Liver (tissue), 9 donors: ENCODE data around the gene ITM2C. TPM values are rescaled to one million over a fixed set of nuclear protein-coding genes. Genes with fewer than 3 reads are reported as not detected.

Experiments used
- DNase-seq: peaks from one replicate; pipeline ENCODE4 v3.0.0-alpha.2; 2017; ENCODE audit warnings: low spot score
- H3K27ac ChIP-seq, 2 donors: one replicate each; pipeline ENCODE4 v1.7.0; 2013; ENCODE audit warnings: inconsistent platforms in 2 of 2, low read length in 2 of 2, control low read depth in 1 of 2, low read depth in 1 of 2, mild to moderate bottlenecking in 1 of 2
- H3K27me3 ChIP-seq, 4 donors: one replicate each; pipeline versions ENCODE4 v1.6.1 to v1.7.0; 2013; ENCODE audit warnings: low read length in 3 of 4, inconsistent platforms in 1 of 4, mild to moderate bottlenecking in 1 of 4, moderate library complexity in 1 of 4; ENCODE audit not compliant: control insufficient read depth in 4 of 4, insufficient read depth in 4 of 4
- H3K36me3 ChIP-seq, 4 donors: one replicate each; pipeline versions ENCODE4 v1.6.1 to v1.7.0; 2013; ENCODE audit warnings: low read length in 3 of 4, mild to moderate bottlenecking in 3 of 4, low read depth in 1 of 4, moderate library complexity in 1 of 4; ENCODE audit not compliant: control insufficient read depth in 4 of 4, insufficient read depth in 3 of 4
- H3K4me1 ChIP-seq, 4 donors: one replicate each; pipeline versions ENCODE4 v1.6.1 to v1.7.0; 2013; ENCODE audit warnings: low read length in 3 of 4, mild to moderate bottlenecking in 3 of 4, moderate library complexity in 1 of 4; ENCODE audit not compliant: control insufficient read depth in 4 of 4, insufficient read depth in 4 of 4
- H3K4me3 ChIP-seq, 3 donors: one replicate each; pipeline versions ENCODE4 v1.6.1 to v1.7.0; 2013; ENCODE audit warnings: low read length in 3 of 3, control low read depth in 1 of 3, low read depth in 1 of 3, mild to moderate bottlenecking in 1 of 3
- H3K9ac ChIP-seq, 2 donors: one replicate each; pipeline ENCODE4 v1.7.0; 2013; ENCODE audit warnings: low read length in 2 of 2, mild to moderate bottlenecking in 2 of 2, moderate library complexity in 2 of 2, control low read depth in 1 of 2, low read depth in 1 of 2
- H3K9me3 ChIP-seq, 4 donors: one replicate each; pipeline versions ENCODE4 v1.6.1 to v1.7.0; 2013; ENCODE audit warnings: low read length in 3 of 4; ENCODE audit not compliant: control insufficient read depth in 4 of 4
- ATF3 ChIP-seq: IDR thresholded peaks from 2 replicates; pipeline ENCODE4 v1.6.1; 2016; ENCODE audit warnings: antibody characterized with exemption
- CTCF ChIP-seq: fragments of 150-350 bp; IDR thresholded peaks from 2 replicates; pipeline ENCODE4 v1.5.1; 2017; ENCODE audit warnings: improper control_type of control experiment, low read depth, low read length; ENCODE audit not compliant: missing input control
- EGR1 ChIP-seq, 2 donors: IDR thresholded peaks; 2 replicates each; pipeline ENCODE4 v1.6.1; 2016 to 2018; ENCODE audit warnings: antibody characterized with exemption in 2 of 2, low read depth in 2 of 2
- FOXA1 ChIP-seq: IDR thresholded peaks from 2 replicates; pipeline ENCODE4 v1.6.1; 2016; ENCODE audit warnings: antibody characterized with exemption
- FOXA2 ChIP-seq: IDR thresholded peaks from 2 replicates; pipeline ENCODE4 v1.6.1; 2016; ENCODE audit warnings: antibody characterized with exemption
- GABPA ChIP-seq, 2 donors: IDR thresholded peaks in 1 of 2; conservative IDR thresholded peaks in 1 of 2; 2 replicates each; pipeline ENCODE4 v1.6.1; 2016; ENCODE audit warnings: antibody characterized with exemption in 2 of 2, mild to moderate bottlenecking in 1 of 2, moderate library complexity in 1 of 2
- HNF4A ChIP-seq, 2 donors: conservative IDR thresholded peaks; 2 replicates each; pipeline ENCODE4 v1.6.1; 2016; ENCODE audit warnings: antibody characterized with exemption in 2 of 2, mild to moderate bottlenecking in 2 of 2
- HNF4G ChIP-seq: IDR thresholded peaks from 2 replicates; pipeline ENCODE4 v1.6.1; 2016; ENCODE audit warnings: antibody characterized with exemption
- JUND ChIP-seq, 2 donors: IDR thresholded peaks; 2 replicates each; pipeline ENCODE4 v1.6.1; 2016; ENCODE audit warnings: antibody characterized with exemption in 2 of 2
- MAX ChIP-seq: IDR thresholded peaks from 2 replicates; pipeline ENCODE4 v1.6.1; 2016; ENCODE audit warnings: antibody characterized with exemption
- NR2F2 ChIP-seq: IDR thresholded peaks from 2 replicates; pipeline ENCODE4 v1.6.1; 2016; ENCODE audit warnings: antibody characterized with exemption
- RAD21 ChIP-seq, 2 donors: IDR thresholded peaks; 2 replicates each; pipeline ENCODE4 v1.6.1; 2016; ENCODE audit warnings: antibody characterized with exemption in 2 of 2, mild to moderate bottlenecking in 2 of 2
- REST ChIP-seq: IDR thresholded peaks from 2 replicates; pipeline ENCODE4 v1.6.1; 2016; ENCODE audit warnings: antibody characterized with exemption, mild to moderate bottlenecking
- RXRA ChIP-seq, 2 donors: IDR thresholded peaks; 2 replicates each; pipeline ENCODE4 v1.6.1; 2017 to 2018; ENCODE audit warnings: antibody characterized with exemption in 2 of 2, mild to moderate bottlenecking in 1 of 2
- SP1 ChIP-seq: IDR thresholded peaks from 2 replicates; pipeline ENCODE4 v1.6.1; 2018; ENCODE audit warnings: antibody characterized with exemption, mild to moderate bottlenecking
- TAF1 ChIP-seq: conservative IDR thresholded peaks from 2 replicates; pipeline ENCODE4 v1.6.1; 2016; ENCODE audit warnings: antibody characterized with exemption, mild to moderate bottlenecking
- YY1 ChIP-seq: IDR thresholded peaks from 2 replicates; pipeline ENCODE4 v1.6.1; 2016; ENCODE audit warnings: antibody characterized with exemption, mild to moderate bottlenecking
- ZBTB33 ChIP-seq: IDR thresholded peaks from 2 replicates; pipeline ENCODE4 v1.6.1; 2016; ENCODE audit warnings: antibody characterized with exemption
- WGBS: extraction: QIAGEN DNeasy Blood & Tissue Kit; methylation state at CpG from one replicate; pipeline ENCODE4 v1.1.7; 2013; 5-methylcytosine and 5-hydroxymethylcytosine counted together
- polyA plus RNA-seq, 2 donors: library from polyadenylated mRNA; stranded (reverse) in 1 of 2; unstranded in 1 of 2; fragments of 200-250 nt in 1 of 2; fragments of >200 nt in 1 of 2; fragmentation: Nextera tagmentation in 1 of 2; extraction: Ambion mirVana in 1 of 2; gene quantifications; one replicate each; pipeline versions ENCODE4 v1.2.1 to v1.2.3, GENCODE V29; 2013 to 2015
- total RNA-seq, 2 donors: library from RNA; depleted of rRNA; stranded (reverse); fragments of >200 nt; gene quantifications; one replicate each; pipeline ENCODE4 v1.2.3, GENCODE V29; 2014
- donor health status: healthy.
- donor health status: healthy.
- donor health status: healthy.
- donor health status: healthy.
- donor health status: healthy.

Gene ITM2C
- total and polyA plus RNA-seq, 4 donors, result 13.6 to 45.2 (median 27.6) TPM

- DNase-seq, result no peak
- TF ChIP-seq EGR1 (IDR thresholded peaks at IDR 0.05; ENCODE audit: low read depth in 2 of 2) (no peak), ZBTB33 (no peak), FOXA1 (no peak), HNF4G (no peak), SP1 (no peak), REST (no peak), ATF3 (no peak), TAF1 (no peak), YY1 (no peak), RAD21 (IDR thresholded peaks at IDR 0.05) (no peak), CTCF (no peak), GABPA (IDR thresholded peaks at IDR 0.05 in 1 of 2, conservative IDR thresholded peaks at IDR 0.05 in 1 of 2) (no peak), FOXA2 (no peak), HNF4A (conservative IDR thresholded peaks at IDR 0.05) (no peak), JUND (IDR thresholded peaks at IDR 0.05) (no peak), MAX (no peak), NR2F2 (no peak), RXRA (IDR thresholded peaks at IDR 0.05) (no peak)
- Histone ChIP-seq H3K9ac (no peak overlapping the region), H3K9me3 (no peaks in the 10 kb centered on the region), H3K4me3 (no peak overlapping the region), H3K27me3 (no peaks in the 10 kb centered on the region), H3K4me1 (no peaks in the 10 kb centered on the region), H3K36me3 (no peaks in the 10 kb centered on the region), H3K27ac (no peak overlapping the region)
- 90% methylated on average over 16 of the region's 16 CpGs for WGBS
Measured at GRCh38 chr2:230922951-230923717, 58.4 kb downstream of the ITM2C start.
